SK-N-SH (cell line): ENCODE results near the gene ARID1B. TPM values are rescaled to one million over a fixed set of nuclear protein-coding genes. Genes with fewer than 3 reads are reported as not detected.

Experiments
- CTCF ChIA-PET: fragments of 300-600, 350-600 bp; formaldehyde crosslinking; extraction: SDS; loops from one replicate; lab custom pipeline; 2021; lab: Yijun Ruan, JAX
- POLR2A ChIA-PET: fragments of 350-600 bp; sonication (Branson Sonifier 250); formaldehyde crosslinking; extraction: SDS; loops from one replicate; lab custom pipeline; 2020; ENCODE audit warnings: antibody characterized with exemption, inconsistent platforms; lab: Yijun Ruan, JAX
- DNase-seq: peaks from one replicate; pipeline ENCODE4 v3.0.0; 2012
- H2AFZ ChIP-seq: fragments of 200-600 bp; sonication (generic); 2 replicates; pipeline ENCODE4 v1.8.1; 2016; ENCODE audit warnings: antibody characterized with exemption, mild to moderate bottlenecking, low read depth
- H3F3A ChIP-seq: fragments of 200-600 bp; sonication (generic); replicated peaks from 2 replicates; pipeline ENCODE3; 2016; ENCODE audit warnings: antibody characterized with exemption, mild to moderate bottlenecking; ENCODE audit not compliant: insufficient read depth
- H3K27ac ChIP-seq, 2 experiments: fragments of 200-500 bp in 1 of 2; fragments of 200-600 bp in 1 of 2; sonication (Bioruptor generic) in 1 of 2; sonication (generic), shearing (Covaris generic) in 1 of 2; 2 replicates each; pipeline versions ENCODE4 v1.5.1 to v1.6.1; 2014 to 2016; ENCODE audit warnings: low read depth in 2 of 2, inconsistent platforms in 1 of 2, low read length in 1 of 2, mild to moderate bottlenecking in 1 of 2, mixed read lengths in 1 of 2
- H3K27me3 ChIP-seq: fragments of 200-600 bp; sonication (generic), shearing (Covaris generic); 2 replicates; pipeline ENCODE4 v1.6.1; 2016; ENCODE audit warnings: mixed run types; ENCODE audit not compliant: insufficient read depth
- H3K36me3 ChIP-seq, 2 experiments: fragments of 200-500 bp in 1 of 2; fragments of 200-600 bp in 1 of 2; sonication (Bioruptor generic) in 1 of 2; sonication (generic) in 1 of 2; replicated peaks in 1 of 2; 2 replicates each; pipeline versions ENCODE3 to v1.5.1; 2014 to 2016; ENCODE audit warnings: low read length in 1 of 2, mild to moderate bottlenecking in 1 of 2; ENCODE audit not compliant: insufficient read depth in 2 of 2, control insufficient read depth in 1 of 2
- H3K4me1 ChIP-seq, 2 experiments: fragments of 200-500 bp in 1 of 2; fragments of 200-600 bp in 1 of 2; sonication (Bioruptor generic) in 1 of 2; sonication (generic), shearing (Covaris generic) in 1 of 2; 2 replicates each; pipeline versions ENCODE4 v1.5.1 to v1.6.1; 2014 to 2016; ENCODE audit warnings: low read depth in 1 of 2, low read length in 1 of 2, mixed run types in 1 of 2; ENCODE audit not compliant: insufficient read depth in 2 of 2, control insufficient read depth in 1 of 2
- H3K4me2 ChIP-seq: fragments of 200-600 bp; sonication (generic), shearing (Covaris generic); 2 replicates; pipeline ENCODE4 v1.6.1; 2017; ENCODE audit warnings: mixed run types
- H3K4me3 ChIP-seq, 2 experiments: fragments of 200-500 bp in 1 of 2; fragments of 200-600 bp in 1 of 2; sonication (Bioruptor generic) in 1 of 2; sonication (generic), shearing (Covaris generic) in 1 of 2; 2 replicates each; pipeline versions ENCODE4 v1.5.1 to v1.8.1; 2014 to 2016; ENCODE audit warnings: low read depth in 2 of 2, inconsistent platforms in 1 of 2, low read length in 1 of 2, mild to moderate bottlenecking in 1 of 2, mixed read lengths in 1 of 2, moderate library complexity in 1 of 2
- H3K79me2 ChIP-seq: fragments of 200-600 bp; sonication (generic); 2 replicates; pipeline ENCODE4 v1.8.1; 2017; ENCODE audit warnings: mild to moderate bottlenecking; ENCODE audit not compliant: insufficient read depth
- H3K9ac ChIP-seq: fragments of 200-600 bp; sonication (generic); 2 replicates; pipeline ENCODE4 v1.6.1; 2017; ENCODE audit warnings: mixed run types
- H3K9me2 ChIP-seq: fragments of 200-600 bp; sonication (generic); 2 replicates; pipeline ENCODE4 v1.6.1; 2017; ENCODE audit warnings: mixed run types
- H3K9me3 ChIP-seq: fragments of 200-600 bp; sonication (generic); 2 replicates; pipeline ENCODE4 v1.6.1; 2017; ENCODE audit warnings: mixed run types, mild to moderate bottlenecking, moderate library complexity
- H4K20me1 ChIP-seq: fragments of 200-600 bp; sonication (generic); 2 replicates; pipeline ENCODE4 v1.6.1; 2017; ENCODE audit warnings: mild to moderate bottlenecking, mixed run types; ENCODE audit not compliant: insufficient read depth
- ELF1 ChIP-seq: IDR thresholded peaks from 2 replicates; pipeline ENCODE4 v1.4.0; 2012
- IRF3 ChIP-seq: fragments of 150-350 bp; IDR thresholded peaks from 2 replicates; pipeline ENCODE4 v1.6.1; 2016; ENCODE audit warnings: mild to moderate bottlenecking, low read depth, low read length
- JUND ChIP-seq: IDR thresholded peaks from 2 replicates; pipeline ENCODE4 v1.4.0; 2012
- MAX ChIP-seq: IDR thresholded peaks from 2 replicates; pipeline ENCODE4 v1.4.0; 2012; ENCODE audit warnings: low read depth
- PBX3 ChIP-seq: IDR thresholded peaks from 2 replicates; pipeline ENCODE4; 2012
- RAD21 ChIP-seq: IDR thresholded peaks from 2 replicates; pipeline ENCODE4 v1.6.1; 2012; ENCODE audit warnings: mild to moderate bottlenecking, low read length
- RCOR1 ChIP-seq: fragments of 150-350 bp; IDR thresholded peaks from 2 replicates; pipeline ENCODE4 v1.6.1; 2017; ENCODE audit warnings: antibody characterized with exemption, low read length
- REST ChIP-seq: IDR thresholded peaks from 2 replicates; pipeline ENCODE4 v1.6.1; 2012; ENCODE audit warnings: mild to moderate bottlenecking, low read depth, low read length, moderate library complexity
- RFX5 ChIP-seq: IDR thresholded peaks from 2 replicates; pipeline ENCODE4 v1.6.1; 2012; ENCODE audit warnings: mild to moderate bottlenecking, improper control_type of control experiment, low read length
- SIN3A ChIP-seq: IDR thresholded peaks from 2 replicates; pipeline ENCODE4 v1.6.1; 2012; ENCODE audit warnings: low read depth, mild to moderate bottlenecking, low read length, moderate library complexity, borderline replicate concordance
- USF2 ChIP-seq: fragments of 150-350 bp; IDR thresholded peaks from 2 replicates; pipeline ENCODE4 v1.6.1; 2017; ENCODE audit warnings: antibody characterized with exemption, low read length, low read depth, borderline replicate concordance
- WGBS: methylation state at CpG from one replicate; pipeline ENCODE4 v1.1.6; 2017; ENCODE audit warnings: low lambda C conversion rate; 5-methylcytosine and 5-hydroxymethylcytosine counted together
- polyA plus RNA-seq, 3 experiments: library from polyadenylated mRNA; depleted of rRNA; stranded (reverse); fragments of >200 nt; gene quantifications; 2 replicates each; pipeline ENCODE4 v1.2.3, GENCODE V29; 2012

The ARID1B gene
- polyA plus RNA-seq, 1 of the 3 experiments (the other 2 are of a cell fraction): 13.6 TPM

GRCh38 chr6:156952401-156952800, 175.2 kb downstream of the ARID1B start:
- POLR2A ChIA-PET: no interaction called here
- Histone ChIP-seq H2AFZ (no peak overlapping the region), H3K36me3 (no peaks in the 10 kb centered on the region), H3F3A (peaks cover 34% of the 10 kb centered on the region), H3K9me2 (no peaks in the 10 kb centered on the region), H3K4me3 (no peak overlapping the region), H3K27me3 (no peaks in the 10 kb centered on the region), H3K79me2 (peaks cover 93% of the 10 kb centered on the region), H3K9me3 (no peaks in the 10 kb centered on the region), H4K20me1 (peaks cover 27% of the 10 kb centered on the region), H3K4me2 (no peak overlapping the region), H3K4me1 (peaks cover 30 to 42% of the 10 kb centered on the region in 2 experiments; a peak in 3 of 4 replicates), H3K9ac (no peak overlapping the region), H3K27ac (peak overlapping the region; percentile 88 to 90)
- CTCF ChIA-PET: interaction anchor here (0.6 to 3.9 kb wide), 6 partner anchors 10 to 149 kb away, joined by 3 to 21 read pairs (median 4); no protein-coding TSS in a partner anchor
- 100% methylated on average over 5 of the region's 5 CpGs for WGBS
- DNase-seq: no peak
- TF ChIP-seq USF2 (no peak), REST (no peak), PBX3 (no peak), MAX (no peak)

GRCh38 chr6:156953127-156953478, 175.9 kb downstream of the ARID1B start:
- ChIA-PET POLR2A (no interaction called here), CTCF (interaction anchor here (0.6 to 3.9 kb wide), 6 partner anchors 10 to 150 kb away, joined by 3 to 21 read pairs (median 6); no protein-coding TSS in a partner anchor)
- Histone ChIP-seq H2AFZ (no peak overlapping the region), H3K27me3 (no peaks in the 10 kb centered on the region), H3K4me1 (peaks cover 28 to 38% of the 10 kb centered on the region in 2 experiments; a peak in 3 of 4 replicates), H3K9me2 (no peaks in the 10 kb centered on the region), H3K79me2 (peaks cover 93% of the 10 kb centered on the region), H3K4me3 (peak overlapping the region; percentile 35 to 55; a peak in 3 of 4 replicates), H3K4me2 (peak overlapping the region; percentile 81), H3K9ac (peak overlapping the region; percentile 67; the same call in 1 of the 2 replicates), H4K20me1 (peaks cover 21% of the 10 kb centered on the region), H3K27ac (peak overlapping the region; percentile 88 to 90), H3F3A (peaks cover 34% of the 10 kb centered on the region), H3K9me3 (no peaks in the 10 kb centered on the region), H3K36me3 (no peaks in the 10 kb centered on the region)
- peak; percentile 42 for DNase-seq
- TF ChIP-seq IRF3: no peak
- TF ChIP-seq JUND: no peak
- no peak for TF ChIP-seq RCOR1
- TF ChIP-seq ELF1: no peak
- no peak for TF ChIP-seq RFX5
- TF ChIP-seq RAD21: no peak
- TF ChIP-seq SIN3A: no peak
- no peak for TF ChIP-seq REST
- 6% methylated on average over 3 of the region's 3 CpGs for WGBS
